ENCODE measurements around the gene KLHL42. TPM values are rescaled to one million over a fixed set of nuclear protein-coding genes. Genes with fewer than 3 reads are reported as not detected.
"Not testable (repeated sequence)": the region's sequence is repeated elsewhere in the genome, so short reads cannot be mapped to it uniquely, and the experiment has no call there.

The KLHL42 gene
- total RNA-seq, 1 experiment from 2014 or later, result 21.5 TPM

DNA sequence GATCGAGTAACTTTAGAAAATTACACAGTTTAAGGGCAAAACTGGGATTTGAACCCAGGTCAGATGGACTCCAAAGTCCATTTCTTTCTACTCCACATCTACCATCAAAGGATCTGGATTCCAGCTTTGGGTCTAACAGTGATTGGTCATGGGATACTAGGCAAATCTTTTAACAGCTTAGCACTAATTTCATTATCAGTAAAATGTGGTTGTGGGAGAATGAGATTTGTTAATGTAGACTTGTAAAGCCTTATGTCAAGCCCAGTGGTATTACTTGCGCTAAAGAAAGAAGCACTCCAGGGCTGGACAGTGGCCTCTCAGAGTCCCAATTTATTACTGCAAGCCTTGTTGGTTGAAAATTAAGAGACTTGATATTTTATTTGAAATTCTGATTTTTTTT, 65.2 kb downstream of the KLHL42 start:
- H3K4me3 ChIP-seq (replicated peaks in 1 of 2; ENCODE audit: low read depth in 1 of 2, low read length in 2 of 2), result no peak overlapping the region
- H4K20me1 ChIP-seq (ENCODE audit: insufficient read depth), result no peaks in the 10 kb centered on the region
- H3K79me2 ChIP-seq (ENCODE audit: insufficient read depth, low read length), result no peaks in the 10 kb centered on the region
- ATAC-seq (no peak), DNase-seq (ENCODE audit: low read depth, low spot score) (no peak)
- H3K36me3 ChIP-seq (ENCODE audit: control insufficient read depth in 1 of 2, insufficient read depth in 2 of 2, low read length in 2 of 2), result no peaks in the 10 kb centered on the region
- H3K4me2 ChIP-seq (ENCODE audit: low read length), result no peak overlapping the region
- ChIA-PET RAD21 (ENCODE audit: low non-redundant PET in 1 of 2, low total read pairs in 2 of 2, uncharacterized antibody in 2 of 2, unreplicated experiment in 2 of 2) (no interaction called here), POLR2A (no interaction called here), CTCF (no interaction called here)
- no peak overlapping the region for H2AFZ ChIP-seq (ENCODE audit: low read depth, low read length, poor library complexity, severe bottlenecking)
- H3K27ac ChIP-seq (ENCODE audit: low read depth, low read length), result no peak overlapping the region
- no peaks in the 10 kb centered on the region for H3K9me2 ChIP-seq (ENCODE audit: insufficient read depth)
- no TSS peak for BruUV-seq (replicated peaks)
- H3K9me3 ChIP-seq (ENCODE audit: control insufficient read depth in 1 of 2, insufficient read depth in 1 of 2, low read depth in 1 of 2, low read length in 2 of 2), result no peaks in the 10 kb centered on the region
- no peaks in the 10 kb centered on the region for H3K27me3 ChIP-seq (ENCODE audit: insufficient read depth, low read length)
- no peak overlapping the region for H3K9ac ChIP-seq (ENCODE audit: low read length)
- H3K4me1 ChIP-seq (ENCODE audit: control insufficient read depth in 1 of 2, insufficient read depth in 2 of 2, low read length in 2 of 2), result peaks cover 18% of the 10 kb centered on the region in 2 experiments
- intact Hi-C loops (cut with micrococcal nuclease), result no loop called here
- TF ChIP-seq SP1 (IDR thresholded peaks at IDR 0.05; ENCODE audit: low read depth) (no peak), POLR2A (IDR thresholded peaks at IDR 0.05; ENCODE audit: borderline replicate concordance, extremely low read depth, insufficient read depth, insufficient read length) (no peak), CBX3 (IDR thresholded peaks at IDR 0.05; ENCODE audit: low read depth) (no peak)
- TF ChIP-seq, protein P1, sequence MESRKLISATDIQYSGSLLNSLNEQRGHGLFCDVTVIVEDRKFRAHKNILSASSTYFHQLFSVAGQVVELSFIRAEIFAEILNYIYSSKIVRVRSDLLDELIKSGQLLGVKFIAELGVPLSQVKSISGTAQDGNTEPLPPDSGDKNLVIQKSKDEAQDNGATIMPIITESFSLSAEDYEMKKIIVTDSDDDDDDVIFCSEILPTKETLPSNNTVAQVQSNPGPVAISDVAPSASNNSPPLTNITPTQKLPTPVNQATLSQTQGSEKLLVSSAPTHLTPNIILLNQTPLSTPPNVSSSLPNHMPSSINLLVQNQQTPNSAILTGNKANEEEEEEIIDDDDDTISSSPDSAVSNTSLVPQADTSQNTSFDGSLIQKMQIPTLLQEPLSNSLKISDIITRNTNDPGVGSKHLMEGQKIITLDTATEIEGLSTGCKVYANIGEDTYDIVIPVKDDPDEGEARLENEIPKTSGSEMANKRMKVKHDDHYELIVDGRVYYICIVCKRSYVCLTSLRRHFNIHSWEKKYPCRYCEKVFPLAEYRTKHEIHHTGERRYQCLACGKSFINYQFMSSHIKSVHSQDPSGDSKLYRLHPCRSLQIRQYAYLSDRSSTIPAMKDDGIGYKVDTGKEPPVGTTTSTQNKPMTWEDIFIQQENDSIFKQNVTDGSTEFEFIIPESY (IDR thresholded peaks at IDR 0.05; ENCODE audit: extremely low read depth, insufficient replicate concordance, low read length), result no peak
- TF ChIP-seq, protein P2, sequence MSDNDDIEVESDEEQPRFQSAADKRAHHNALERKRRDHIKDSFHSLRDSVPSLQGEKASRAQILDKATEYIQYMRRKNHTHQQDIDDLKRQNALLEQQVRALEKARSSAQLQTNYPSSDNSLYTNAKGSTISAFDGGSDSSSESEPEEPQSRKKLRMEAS (IDR thresholded peaks at IDR 0.05), result no peak

DNA sequence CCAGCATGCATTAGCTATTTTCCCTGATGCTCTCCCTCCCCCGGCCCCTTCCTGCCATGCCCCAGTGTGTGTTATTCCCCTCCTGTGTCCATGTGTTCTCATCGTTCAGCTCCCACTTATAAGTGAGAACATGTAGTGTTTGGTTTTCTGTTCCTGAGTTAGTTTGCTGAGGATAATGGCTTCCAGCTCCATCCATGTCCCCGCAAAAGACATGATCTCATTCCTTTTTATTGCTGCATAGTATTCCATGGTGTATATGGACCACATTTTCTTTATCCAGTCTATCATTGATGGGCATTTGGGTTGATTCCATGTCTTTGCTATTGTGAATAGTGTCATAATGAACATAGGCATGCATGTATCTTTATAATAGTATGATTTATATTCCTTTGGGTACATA, 65.7 kb downstream of the KLHL42 start:
- H3K27me3 ChIP-seq (ENCODE audit: insufficient read depth, low read length); RAD21 ChIA-PET (ENCODE audit: low non-redundant PET in 1 of 2, low total read pairs in 2 of 2, uncharacterized antibody in 2 of 2, unreplicated experiment in 2 of 2); ATAC-seq; H4K20me1 ChIP-seq (ENCODE audit: insufficient read depth); DNase-seq (ENCODE audit: low read depth, low spot score); intact Hi-C loops (cut with micrococcal nuclease); H3K9ac ChIP-seq (ENCODE audit: low read length); POLR2A ChIA-PET; H3K4me3 ChIP-seq (replicated peaks in 1 of 2; ENCODE audit: low read depth in 1 of 2, low read length in 2 of 2); BruUV-seq (replicated peaks); CTCF ChIA-PET; H3K4me2 ChIP-seq (ENCODE audit: low read length); H3K36me3 ChIP-seq (ENCODE audit: control insufficient read depth in 1 of 2, insufficient read depth in 2 of 2, low read length in 2 of 2); H3K9me3 ChIP-seq (ENCODE audit: control insufficient read depth in 1 of 2, insufficient read depth in 1 of 2, low read depth in 1 of 2, low read length in 2 of 2); H3K79me2 ChIP-seq (ENCODE audit: insufficient read depth, low read length); H2AFZ ChIP-seq (ENCODE audit: low read depth, low read length, poor library complexity, severe bottlenecking); H3K9me2 ChIP-seq (ENCODE audit: insufficient read depth); H3K27ac ChIP-seq (ENCODE audit: low read depth, low read length): not testable (repeated sequence)
- H3K4me1 ChIP-seq (ENCODE audit: control insufficient read depth in 1 of 2, insufficient read depth in 2 of 2, low read length in 2 of 2), result peaks cover 13 to 14% of the 10 kb centered on the region in 2 experiments

DNA sequence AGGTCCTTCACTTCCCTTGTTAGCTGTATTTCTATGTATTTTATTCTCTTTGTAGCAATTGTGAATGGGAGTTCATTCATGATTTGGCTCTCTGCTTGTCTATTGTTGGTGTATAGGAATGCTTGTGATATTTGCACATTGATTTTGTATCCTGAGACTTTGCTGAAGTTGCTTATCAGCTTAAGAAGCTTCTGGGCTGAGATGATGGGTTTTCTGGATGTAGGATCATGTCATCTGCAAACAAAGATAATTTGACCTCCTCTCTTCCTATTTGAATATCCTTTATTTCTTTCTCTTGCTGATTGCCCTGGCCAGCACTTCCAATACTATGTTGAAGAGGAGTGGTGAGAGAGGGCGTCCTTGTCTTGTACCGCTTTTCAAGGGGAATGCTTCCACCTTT, 67.3 kb downstream of the KLHL42 start:
- H3K27ac ChIP-seq (ENCODE audit: low read depth, low read length); H3K36me3 ChIP-seq (ENCODE audit: control insufficient read depth in 1 of 2, insufficient read depth in 2 of 2, low read length in 2 of 2); H3K4me3 ChIP-seq (replicated peaks in 1 of 2; ENCODE audit: low read depth in 1 of 2, low read length in 2 of 2); RAD21 ChIA-PET (ENCODE audit: low non-redundant PET in 1 of 2, low total read pairs in 2 of 2, uncharacterized antibody in 2 of 2, unreplicated experiment in 2 of 2); CTCF ChIA-PET; POLR2A ChIA-PET; H3K27me3 ChIP-seq (ENCODE audit: insufficient read depth, low read length); BruUV-seq (replicated peaks); H2AFZ ChIP-seq (ENCODE audit: low read depth, low read length, poor library complexity, severe bottlenecking); ATAC-seq; H3K9me2 ChIP-seq (ENCODE audit: insufficient read depth); intact Hi-C loops (cut with micrococcal nuclease); H3K79me2 ChIP-seq (ENCODE audit: insufficient read depth, low read length); H3K4me2 ChIP-seq (ENCODE audit: low read length); H4K20me1 ChIP-seq (ENCODE audit: insufficient read depth); H3K9ac ChIP-seq (ENCODE audit: low read length); H3K9me3 ChIP-seq (ENCODE audit: control insufficient read depth in 1 of 2, insufficient read depth in 1 of 2, low read depth in 1 of 2, low read length in 2 of 2); H3K4me1 ChIP-seq (ENCODE audit: control insufficient read depth in 1 of 2, insufficient read depth in 2 of 2, low read length in 2 of 2); DNase-seq (ENCODE audit: low read depth, low spot score): not testable (repeated sequence)

Data from HCT116 (cell line).